Choroid plexus epithelial cell (primary cell): ENCODE results near the gene CHN2.
A peak's percentile ranks its signal among the peaks of the same experiment; 100 is the strongest.

Source experiments
- DNase-seq: peaks from one replicate; pipeline ENCODE4 v3.0.0-alpha.2; 2010; ENCODE audit warnings: low read depth
- H3K4me3 ChIP-seq: 2 replicates; pipeline ENCODE4 v1.5.1; 2011; ENCODE audit warnings: low read depth, mild to moderate bottlenecking, control low read depth, low read length, moderate library complexity
- CTCF ChIP-seq: conservative IDR thresholded peaks from 2 replicates; pipeline ENCODE4 v1.5.1; 2011; ENCODE audit warnings: low read depth, mild to moderate bottlenecking, control low read depth, inconsistent platforms, low read length, moderate library complexity

CHN2 gene

DNA sequence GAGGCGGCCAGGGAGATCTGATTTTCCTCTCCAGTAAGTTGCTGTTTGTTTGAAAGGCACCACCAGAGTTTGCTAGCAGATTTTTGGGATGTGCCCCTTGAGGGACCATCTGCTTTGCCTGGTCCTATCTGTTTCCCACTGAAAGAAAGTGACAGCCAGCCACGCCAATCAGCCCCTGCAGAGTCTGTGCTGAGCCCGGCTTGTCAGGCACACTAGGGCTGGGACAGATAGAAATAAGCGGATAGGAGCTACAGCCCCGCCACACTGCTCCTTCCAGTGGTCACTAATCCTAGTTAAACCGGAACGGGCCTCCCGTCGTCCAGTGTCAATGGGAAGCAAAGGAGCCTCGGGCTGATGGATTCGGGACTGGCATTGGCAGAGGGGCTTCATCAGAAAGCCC is 207.2 kb downstream of the CHN2 start:
- DNase-seq, result no peak
- H3K4me3 ChIP-seq, result no peak overlapping the region
- no peak for TF ChIP-seq CTCF

DNA sequence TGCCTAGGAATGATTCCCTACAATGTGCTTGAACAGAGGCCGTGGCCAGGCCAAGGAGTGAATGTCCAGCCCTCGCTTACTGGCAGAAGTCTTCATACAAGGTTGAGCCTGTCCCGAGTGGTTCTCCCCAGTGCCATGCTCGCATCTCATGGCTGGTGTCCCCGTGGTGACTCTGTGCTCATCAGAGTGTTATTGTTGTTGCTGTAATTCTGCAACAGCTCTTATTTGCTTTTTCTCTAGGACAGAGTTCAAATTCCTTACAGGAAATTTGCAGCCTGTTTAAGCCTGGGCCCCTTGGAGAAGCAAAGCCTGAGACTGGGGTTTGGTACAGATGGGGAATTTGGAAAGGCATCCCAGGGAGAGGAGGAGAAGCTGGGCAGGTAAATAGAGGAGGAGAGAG is 211.3 kb downstream of the CHN2 start:
- no peak overlapping the region for H3K4me3 ChIP-seq
- no peak for TF ChIP-seq CTCF

DNA sequence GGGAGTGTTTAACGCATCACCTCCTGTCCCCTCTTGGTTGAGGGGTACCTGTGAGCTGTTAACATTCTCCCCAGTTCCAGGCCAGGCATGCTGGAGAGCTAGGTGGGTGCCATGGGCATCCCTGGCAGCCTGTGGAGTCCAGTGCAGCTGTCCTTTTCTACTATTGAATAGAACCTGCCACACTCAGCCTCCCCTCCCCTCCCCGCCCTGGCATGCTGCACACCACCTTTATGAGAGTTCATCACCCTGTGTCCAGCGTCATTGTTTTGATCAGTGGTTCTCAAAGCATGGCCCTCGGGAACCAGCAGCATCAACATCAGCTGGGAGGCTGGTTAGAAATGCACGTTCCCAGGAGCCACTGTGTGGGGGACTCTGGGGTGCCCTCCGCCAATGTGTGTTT is 211.8 kb downstream of the CHN2 start:
- no peak for DNase-seq
- no peak for TF ChIP-seq CTCF
- no peak overlapping the region for H3K4me3 ChIP-seq

More for the DNA sequence above, 211.3 kb downstream of the CHN2 start:
- no peak for DNase-seq

GRCh38 chr7:29408841-29409243 is 214.3 kb downstream of the CHN2 start:
- DNase-seq, result peak; percentile 77
- H3K4me3 ChIP-seq, result no peak overlapping the region
- peak; percentile 79 for TF ChIP-seq CTCF

DNA sequence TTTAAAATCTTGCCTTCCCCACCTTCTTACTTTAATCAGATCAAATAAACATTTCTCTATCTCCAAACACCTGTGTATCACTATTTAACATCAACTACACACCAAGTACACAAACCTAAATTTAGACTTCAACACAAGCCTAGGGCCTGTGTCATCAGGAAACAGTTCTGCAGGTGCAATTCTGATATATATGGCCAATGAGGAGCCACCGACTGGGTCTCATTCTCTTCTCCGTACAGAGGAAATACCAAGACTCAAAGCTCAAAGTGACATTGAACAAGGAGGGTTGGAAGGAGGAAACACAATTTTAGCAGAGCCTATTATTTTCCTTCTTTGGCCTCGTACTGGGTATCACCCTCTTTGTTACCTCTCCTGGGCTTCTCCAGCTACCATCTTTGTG is 216.4 kb downstream of the CHN2 start:
- no peak for DNase-seq
- H3K4me3 ChIP-seq, result no peak overlapping the region
- TF ChIP-seq CTCF, result no peak

GRCh38 chr7:29412912-29413311 is 218.3 kb downstream of the CHN2 start:
- no peak for TF ChIP-seq CTCF
- H3K4me3 ChIP-seq, result no peak overlapping the region
- DNase-seq, result no peak

DNA sequence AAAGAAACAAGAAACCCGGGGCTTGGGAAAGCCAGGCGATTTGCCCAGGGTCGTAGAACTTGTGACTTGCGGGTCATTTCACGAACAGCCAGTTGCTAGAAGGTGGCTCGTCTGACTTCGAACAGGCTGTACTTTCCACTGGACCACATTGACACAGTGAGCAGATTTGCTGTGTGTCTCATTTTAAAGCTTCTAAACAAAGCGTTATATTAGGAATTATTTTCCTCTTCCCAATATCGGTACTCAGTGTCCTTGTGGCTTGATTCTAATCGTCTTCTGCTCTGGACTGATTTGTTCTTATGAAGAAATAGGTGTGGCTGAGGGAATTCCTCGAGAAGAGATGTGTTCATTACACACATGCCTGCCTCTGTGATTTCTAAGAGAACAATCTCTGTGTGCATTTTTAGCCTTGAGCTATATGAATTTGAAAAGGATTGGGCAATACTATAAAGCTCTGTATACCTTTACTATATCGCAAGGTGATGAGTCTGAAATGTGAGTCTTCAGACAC is 219.1 kb downstream of the CHN2 start:
- TF ChIP-seq CTCF, result no peak
- H3K4me3 ChIP-seq, result no peak overlapping the region
- DNase-seq, result no peak
